Mesothelial cell of epicardium (in vitro differentiated cells): ENCODE measurements around the gene BTN3A1. TPM values are rescaled to one million over a fixed set of nuclear protein-coding genes. Genes with fewer than 3 reads are reported as not detected.

Source experiments
- DNase-seq, 2 experiments: peaks; one replicate each; pipeline ENCODE4 v3.0.0; 2021; ENCODE audit warnings: low spot score in 2 of 2; ENCODE audit not compliant: unreplicated experiment in 2 of 2
- H3K27ac Mint-ChIP-seq: 2 replicates; pipeline ENCODE4 v1.8.0; 2021; ENCODE audit warnings: mixed read lengths
- H3K27me3 Mint-ChIP-seq: 2 replicates; pipeline ENCODE4 v1.8.0; 2021; ENCODE audit warnings: low read depth, mixed read lengths
- H3K36me3 Mint-ChIP-seq: 2 replicates; pipeline ENCODE4 v1.8.0; 2021; ENCODE audit warnings: mixed read lengths
- H3K4me1 Mint-ChIP-seq: 2 replicates; pipeline ENCODE4 v1.8.0; 2021; ENCODE audit warnings: mixed read lengths
- H3K4me3 Mint-ChIP-seq: 2 replicates; pipeline ENCODE4 v1.8.0; 2021; ENCODE audit warnings: mild to moderate bottlenecking, moderate library complexity, mixed read lengths
- H3K9me3 Mint-ChIP-seq: 2 replicates; pipeline ENCODE4 v1.8.0; 2021; ENCODE audit warnings: mixed read lengths
- CTCF ChIP-seq: fragments of 200-600 bp; sonication (generic); IDR thresholded peaks from one replicate; pipeline ENCODE4 v1.5.0; 2021; ENCODE audit warnings: antibody characterized with exemption; ENCODE audit not compliant: unreplicated experiment
- total RNA-seq: library from RNA; stranded (reverse); gene quantifications from 3 replicates; pipeline ENCODE4 v1.2.1, GENCODE V29; 2021

Gene BTN3A1
- total RNA-seq, 1 donor from 2014 or later = 39.8 TPM

- DNase-seq = no peak
- peaks cover 49% of the 10 kb centered on the region for H3K36me3 Mint-ChIP-seq
- no peak overlapping the region for H3K27ac Mint-ChIP-seq
- no peak overlapping the region for H3K4me3 Mint-ChIP-seq
- no peaks in the 10 kb centered on the region for H3K27me3 Mint-ChIP-seq
- H3K4me1 Mint-ChIP-seq = peaks cover 14% of the 10 kb centered on the region
- no peak for TF ChIP-seq CTCF
- H3K9me3 Mint-ChIP-seq = no peaks in the 10 kb centered on the region
Measured at GRCh38 chr6:26388441-26388840, 13.6 kb upstream of the BTN3A1 start.

GRCh38 chr6:26389349-26389894 is 12.7 kb upstream of the BTN3A1 start:
- Mint-ChIP-seq H3K9me3 (no peaks in the 10 kb centered on the region), H3K36me3 (peaks cover 49% of the 10 kb centered on the region), H3K27me3 (no peaks in the 10 kb centered on the region), H3K4me1 (peaks cover 14% of the 10 kb centered on the region), H3K27ac (no peak overlapping the region), H3K4me3 (no peak overlapping the region)
- no peak for DNase-seq
- no peak for TF ChIP-seq CTCF

GRCh38 chr6:26390531-26390930 is 11.5 kb upstream of the BTN3A1 start:
- peaks cover 49% of the 10 kb centered on the region for H3K36me3 Mint-ChIP-seq
- H3K27me3 Mint-ChIP-seq = peaks cover 3% of the 10 kb centered on the region
- no peaks in the 10 kb centered on the region for H3K9me3 Mint-ChIP-seq
- no peak for TF ChIP-seq CTCF
- no peak for DNase-seq
- H3K4me1 Mint-ChIP-seq = peaks cover 15% of the 10 kb centered on the region
- no peak overlapping the region for H3K27ac Mint-ChIP-seq
- no peak overlapping the region for H3K4me3 Mint-ChIP-seq

- peaks cover 21% of the 10 kb centered on the region for H3K4me1 Mint-ChIP-seq
- H3K27ac Mint-ChIP-seq = no peak overlapping the region
Measured at GRCh38 chr6:26392932-26393636, 9.0 kb upstream of the BTN3A1 start.

GRCh38 chr6:26394289-26394688 is 7.8 kb upstream of the BTN3A1 start:
- H3K4me1 Mint-ChIP-seq = peaks cover 20% of the 10 kb centered on the region

More at GRCh38 chr6:26392932-26393636, 9.0 kb upstream of the BTN3A1 start:
- TF ChIP-seq CTCF = no peak
- no peak overlapping the region for H3K4me3 Mint-ChIP-seq
- H3K9me3 Mint-ChIP-seq = no peaks in the 10 kb centered on the region
- no peak for DNase-seq
- H3K36me3 Mint-ChIP-seq = peaks cover 47% of the 10 kb centered on the region
- peaks cover 8% of the 10 kb centered on the region for H3K27me3 Mint-ChIP-seq

More at GRCh38 chr6:26394289-26394688, 7.8 kb upstream of the BTN3A1 start:
- DNase-seq = no peak
- Mint-ChIP-seq H3K36me3 (peaks cover 39% of the 10 kb centered on the region), H3K27me3 (peaks cover 15% of the 10 kb centered on the region), H3K27ac (no peak overlapping the region), H3K4me3 (no peak overlapping the region), H3K9me3 (no peaks in the 10 kb centered on the region)
- no peak for TF ChIP-seq CTCF
